ENCODE measurements around the gene SPOCK1. TPM values are rescaled to one million over a fixed set of nuclear protein-coding genes. Genes with fewer than 3 reads are reported as not detected.
A peak's percentile ranks its signal among the peaks of the same experiment; 100 is the strongest.

The SPOCK1 gene
- total RNA-seq, 1 experiment from 2014 or later: 0.27 TPM

- no peaks in the 10 kb centered on the region for H3K79me2 ChIP-seq (ENCODE audit: insufficient read depth, low read length)
- ChIA-PET CTCF (no interaction called here), RAD21 (ENCODE audit: low non-redundant PET in 1 of 2, low total read pairs in 2 of 2, uncharacterized antibody in 2 of 2, unreplicated experiment in 2 of 2) (no interaction called here), POLR2A (no interaction called here)
- H2AFZ ChIP-seq (ENCODE audit: low read depth, low read length, poor library complexity, severe bottlenecking): no peak overlapping the region
- no TSS peak for BruUV-seq (replicated peaks)
- peaks cover 77% of the 10 kb centered on the region for H3K27me3 ChIP-seq (ENCODE audit: insufficient read depth, low read length)
- no peaks in the 10 kb centered on the region for H3K36me3 ChIP-seq (ENCODE audit: control insufficient read depth in 1 of 2, insufficient read depth in 2 of 2, low read length in 2 of 2)
- no peak overlapping the region for H3K4me3 ChIP-seq (replicated peaks in 1 of 2; ENCODE audit: low read depth in 1 of 2, low read length in 2 of 2)
- no peaks in the 10 kb centered on the region for H3K9me2 ChIP-seq (ENCODE audit: insufficient read depth)
- no peak overlapping the region for H3K4me2 ChIP-seq (ENCODE audit: low read length)
- no peak overlapping the region for H3K27ac ChIP-seq (ENCODE audit: low read depth, low read length)
- ATAC-seq (peak; percentile 46; the same call in 1 of the 2 replicates), DNase-seq (ENCODE audit: low read depth, low spot score) (no peak)
- no peaks in the 10 kb centered on the region for H3K9me3 ChIP-seq (ENCODE audit: control insufficient read depth in 1 of 2, insufficient read depth in 1 of 2, low read depth in 1 of 2, low read length in 2 of 2)
- intact Hi-C loops (cut with micrococcal nuclease): no loop called here
- no peaks in the 10 kb centered on the region for H3K4me1 ChIP-seq (ENCODE audit: control insufficient read depth in 1 of 2, insufficient read depth in 2 of 2, low read length in 2 of 2)
- H4K20me1 ChIP-seq (ENCODE audit: insufficient read depth): no peaks in the 10 kb centered on the region
- H3K9ac ChIP-seq (ENCODE audit: low read length): no peak overlapping the region
- no peak for TF ChIP-seq JUND (IDR thresholded peaks at IDR 0.05)
- TF ChIP-seq RAD21 (IDR thresholded peaks at IDR 0.05; ENCODE audit: low read depth): no peak
- no peak for TF ChIP-seq MAX (IDR thresholded peaks at IDR 0.05)
- no peak for TF ChIP-seq YY1 (IDR thresholded peaks at IDR 0.05; ENCODE audit: extremely low read depth, insufficient replicate concordance, low read depth, low read length)
- TF ChIP-seq EGR1 (IDR thresholded peaks at IDR 0.05; ENCODE audit: low read depth): no peak
- TF ChIP-seq POLR2A (IDR thresholded peaks at IDR 0.05; ENCODE audit: borderline replicate concordance, extremely low read depth, insufficient read depth, insufficient read length): no peak
- TF ChIP-seq CTCF (IDR thresholded peaks at IDR 0.05 in 2 of 3, conservative IDR thresholded peaks at IDR 0.05 in 1 of 3; ENCODE audit: borderline replicate concordance in 1 of 3, insufficient read depth in 1 of 3, low read depth in 2 of 3, low read length in 2 of 3): no peak
- no peak for TF ChIP-seq EZH2 (IDR thresholded peaks at IDR 0.05)
- TF ChIP-seq REST (IDR thresholded peaks at IDR 0.05; ENCODE audit: low read depth): no peak
- no peak for TF ChIP-seq CEBPB (IDR thresholded peaks at IDR 0.05; ENCODE audit: low read depth)
- no peak for TF ChIP-seq ZFX (IDR thresholded peaks at IDR 0.05)
- TF ChIP-seq EZH2phosphoT487 (IDR thresholded peaks at IDR 0.05; ENCODE audit: borderline replicate concordance): no peak
- no peak for TF ChIP-seq SRF (IDR thresholded peaks at IDR 0.05; ENCODE audit: low read depth)
- no peak for TF ChIP-seq POLR2AphosphoS5 (IDR thresholded peaks at IDR 0.05; ENCODE audit: low read depth, low read length)
- no peak for TF ChIP-seq ZNF274 (IDR thresholded peaks at IDR 0.05; ENCODE audit: low read depth, low read length)
These were observed 412.8 kb downstream of the SPOCK1 start for GRCh38 chr5:137086342-137086741.

Data from HCT116 (cell line).